Muscle of leg (tissue), 11 donors: Measurements from ENCODE around the gene MCC. TPM values are rescaled to one million over a fixed set of nuclear protein-coding genes. Genes with fewer than 3 reads are reported as not detected.

Experiments
- DNase-seq: peaks from one replicate; pipeline ENCODE4 v3.0.0; 2013
- H3K27ac ChIP-seq: one replicate; pipeline ENCODE4 v1.5.1; 2013; ENCODE audit warnings: mild to moderate bottlenecking, low read length, control low read depth
- H3K27me3 ChIP-seq: one replicate; pipeline ENCODE4 v1.6.1; 2013; ENCODE audit warnings: low read length; ENCODE audit not compliant: control insufficient read depth, insufficient read depth
- H3K36me3 ChIP-seq: one replicate; pipeline ENCODE4 v1.6.1; 2013; ENCODE audit warnings: low read length; ENCODE audit not compliant: control insufficient read depth, insufficient read depth
- H3K4me1 ChIP-seq: one replicate; pipeline ENCODE4 v1.6.1; 2013; ENCODE audit warnings: low read length; ENCODE audit not compliant: control insufficient read depth, insufficient read depth
- H3K4me3 ChIP-seq: one replicate; pipeline ENCODE4 v1.5.1; 2013; ENCODE audit warnings: low read length, control low read depth
- H3K9me3 ChIP-seq: replicated peaks from 2 replicates; pipeline ENCODE4 v1.6.1; 2013; ENCODE audit warnings: low read depth, low read length; ENCODE audit not compliant: control insufficient read depth
- WGBS: methylation state at CpG from one replicate; pipeline ENCODE4 v1.1.5; 2013; ENCODE audit warnings: missing lambda C conversion rate; ENCODE audit not compliant: insufficient coverage; 5-methylcytosine and 5-hydroxymethylcytosine counted together
- polyA plus RNA-seq, 8 donors: library from polyadenylated mRNA; unstranded; fragments of 120-200 nt; gene quantifications; one replicate each; pipeline versions ENCODE4 v1.2.1 to v1.2.3, GENCODE V29; 2013; ENCODE audit warnings: inconsistent platforms in 1 of 8, low replicate concordance in 1 of 8; ENCODE audit not compliant: insufficient read length in 8 of 8, insufficient read depth in 1 of 8
- total RNA-seq: library from RNA; stranded (reverse); fragments of 120-200 nt; gene quantifications from one replicate; pipeline ENCODE4 v1.2.4, GENCODE V29; 2013

Gene MCC
- total and polyA plus RNA-seq, 9 donors: 12.1 to 19.6 (median 17.0) TPM

DNA sequence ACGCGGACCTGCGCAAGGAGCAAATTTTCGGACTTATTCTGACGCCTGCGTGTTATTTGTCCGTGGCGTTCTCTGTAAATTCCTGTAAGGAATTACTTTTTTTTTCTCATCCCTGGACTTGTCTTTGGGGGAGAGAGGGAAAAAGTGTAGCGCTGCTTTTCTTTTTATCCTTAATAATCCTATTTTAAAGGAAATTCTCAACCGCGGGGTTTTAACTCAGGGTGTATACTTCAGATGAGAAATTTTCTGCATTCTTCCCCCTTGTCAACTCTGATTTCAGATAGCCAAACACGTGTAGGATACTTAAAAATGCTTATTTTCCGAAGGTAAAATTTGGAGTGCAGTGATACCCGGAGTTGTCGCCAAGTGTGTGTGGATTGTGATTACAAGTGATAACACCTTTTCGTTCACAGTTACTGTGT, 510.8 kb downstream of the MCC start:
- Histone ChIP-seq H3K27me3 (no peaks in the 10 kb centered on the region), H3K4me1 (peaks cover 9% of the 10 kb centered on the region), H3K9me3 (no peaks in the 10 kb centered on the region), H3K36me3 (peaks cover 2% of the 10 kb centered on the region), H3K27ac (peak overlapping the region; percentile 98), H3K4me3 (peak overlapping the region; percentile 95)
- DNase-seq: peak; percentile 47
- 5% methylated on average over 3 of the region's 16 CpGs for WGBS

DNA sequence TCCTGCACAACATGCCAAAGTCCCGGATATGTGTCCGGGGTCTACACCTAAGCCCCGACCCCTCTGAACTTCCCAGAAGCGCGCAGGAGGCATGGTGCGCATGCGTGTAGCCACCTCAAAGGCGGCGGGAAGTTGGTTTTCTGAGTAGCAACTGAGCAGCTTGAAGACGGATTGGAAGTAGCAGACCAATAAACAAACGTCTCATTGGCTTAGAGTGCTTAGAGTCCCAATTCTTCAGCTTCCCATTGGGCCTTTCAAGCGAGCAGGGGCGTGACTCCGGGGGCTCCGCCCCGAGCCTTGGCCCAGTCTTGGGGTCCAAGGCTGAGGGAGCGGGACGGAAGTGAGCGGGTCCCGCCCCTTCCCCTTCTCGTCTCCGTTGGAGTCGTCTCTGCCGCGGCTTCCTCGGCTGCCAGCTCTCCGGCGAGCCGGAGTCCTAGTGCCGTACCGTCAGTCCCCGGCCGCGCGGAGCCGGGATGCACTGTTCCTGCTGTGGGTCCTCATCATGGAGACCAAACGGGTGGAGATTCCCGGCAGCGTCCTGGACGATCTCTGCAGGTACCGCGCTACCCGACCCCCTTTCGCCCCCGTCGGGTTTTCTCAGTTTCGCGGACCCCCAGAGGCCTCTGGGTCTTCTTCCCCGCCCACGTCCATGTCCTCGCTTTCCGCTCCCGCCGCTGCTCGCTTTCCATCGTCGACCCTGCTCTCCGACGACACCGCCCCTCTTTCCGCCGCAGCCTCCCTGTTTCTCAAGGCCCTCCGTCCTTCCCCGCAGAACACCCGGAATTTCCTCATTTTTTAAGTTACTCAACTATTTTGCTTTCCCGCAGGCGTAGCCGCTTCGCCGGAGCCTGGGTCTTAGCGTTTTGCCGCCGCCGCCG, 511.6 kb downstream of the MCC start, which contains the start of gene DCP2:
Gene DCP2, plus strand, starts transcription at position 367 of the 878 bp plus-strand sequence. Its CDS starts 136 bp downstream, at position 503.
- WGBS: under 1% methylated on average over 72 of the region's 75 CpGs
- peaks cover 9% of the 10 kb centered on the region for H3K4me1 ChIP-seq
- peak within 1 kb of the TSS; percentile 95 for H3K4me3 ChIP-seq
- peaks cover 2% of the 10 kb centered on the region for H3K36me3 ChIP-seq
- H3K27me3 ChIP-seq: no peaks in the 10 kb centered on the region
- DNase-seq: peak; percentile 100
- no peaks in the 10 kb centered on the region for H3K9me3 ChIP-seq
- peak within 1 kb of the TSS; percentile 98 for H3K27ac ChIP-seq

DNA sequence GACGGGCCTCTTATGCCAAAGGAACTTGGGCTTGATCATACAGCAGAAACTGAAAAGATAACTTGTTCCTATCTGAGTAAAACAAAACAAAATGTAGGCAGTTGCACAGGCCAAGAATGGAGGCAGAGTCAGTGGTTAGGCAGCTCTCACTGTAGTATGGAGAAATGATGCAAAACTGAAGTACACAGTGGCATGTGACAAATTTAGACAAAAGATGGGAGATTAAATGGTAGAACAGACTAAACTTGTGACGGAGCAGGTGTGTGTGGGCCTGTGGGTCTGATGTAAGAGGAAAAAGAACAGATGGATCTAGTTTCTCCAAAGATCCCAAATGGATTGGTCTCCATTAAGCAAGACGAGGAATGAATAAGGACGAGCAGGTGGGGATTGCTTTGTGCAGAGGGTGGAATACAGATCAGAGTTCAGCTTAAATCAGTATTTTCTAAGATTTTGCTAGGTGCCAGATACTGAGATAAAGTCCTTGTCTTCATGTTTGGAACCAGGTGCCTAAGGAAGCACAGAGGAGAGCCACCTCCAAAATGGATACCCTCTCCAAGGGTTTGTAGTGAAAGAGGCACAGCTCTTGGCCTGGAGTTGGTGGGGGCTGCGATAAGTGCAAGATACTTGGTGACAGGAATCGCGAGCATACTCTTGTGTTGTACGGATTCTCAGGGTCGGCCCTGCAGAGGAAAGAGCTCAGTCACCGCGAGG, 512.4 kb downstream of the MCC start:
- DNase-seq: no peak
- peaks cover 9% of the 10 kb centered on the region for H3K4me1 ChIP-seq
- 24% methylated on average over 11 of the region's 11 CpGs for WGBS

GRCh38 chr5:112974901-112975300, 513.4 kb downstream of the MCC start:
- peaks cover 9% of the 10 kb centered on the region for H3K4me1 ChIP-seq
- no peaks in the 10 kb centered on the region for H3K27me3 ChIP-seq
- H3K36me3 ChIP-seq: no peaks in the 10 kb centered on the region
- WGBS: no CpG with 5 or more reads among the region's 1 CpG
- no peak overlapping the region for H3K27ac ChIP-seq
- DNase-seq: no peak
- no peaks in the 10 kb centered on the region for H3K9me3 ChIP-seq
- H3K4me3 ChIP-seq: no peak overlapping the region

More for the DNA sequence above, 512.4 kb downstream of the MCC start:
- Histone ChIP-seq H3K27ac (peak overlapping the region; percentile 98), H3K36me3 (peaks cover under 1% of the 10 kb centered on the region), H3K9me3 (no peaks in the 10 kb centered on the region), H3K4me3 (peak overlapping the region; percentile 95), H3K27me3 (no peaks in the 10 kb centered on the region)

GRCh38 chr5:112973904-112974303, 514.3 kb downstream of the MCC start:
- Histone ChIP-seq H3K4me1 (peaks cover 9% of the 10 kb centered on the region), H3K9me3 (no peaks in the 10 kb centered on the region), H3K4me3 (no peak overlapping the region), H3K27ac (no peak overlapping the region), H3K36me3 (no peaks in the 10 kb centered on the region), H3K27me3 (no peaks in the 10 kb centered on the region)
- no peak for DNase-seq
- WGBS: 43% methylated on average over 1 of the region's 1 CpG

- Histone ChIP-seq H3K4me1 (peaks cover 7% of the 10 kb centered on the region), H3K27ac (no peak overlapping the region), H3K36me3 (no peaks in the 10 kb centered on the region), H3K27me3 (no peaks in the 10 kb centered on the region), H3K9me3 (no peaks in the 10 kb centered on the region), H3K4me3 (no peak overlapping the region)
- WGBS: no CpG with 5 or more reads among the region's 1 CpG
- no peak for DNase-seq
Measured at GRCh38 chr5:112973036-112973435, 515.2 kb downstream of the MCC start.

Other genes starting within 250 kb of the MCC start
- gene TSSK1B, start 53.5 kb downstream of the MCC start, total RNA-seq: not detected
- under 1 TPM in 3 of 8 donors, not detected in 5; 0.08 to 0.17 (median 0.12) TPM for gene TSSK1B, start 53.5 kb downstream of the MCC start, polyA plus RNA-seq
- 15.3 TPM for gene YTHDC2, start 25.2 kb upstream of the MCC start, total RNA-seq
- 10 to 100 TPM; 11.9 to 20.4 (median 15.0) TPM for gene YTHDC2, start 25.2 kb upstream of the MCC start, polyA plus RNA-seq